WTC11 (cell line): ENCODE data around the gene NFIA. TPM values are rescaled to one million over a fixed set of nuclear protein-coding genes. Genes with fewer than 3 reads are reported as not detected.

Experiments used
- ATAC-seq: fragments of 200-7000 bp; cut with Tn5 transposase; 2 replicates; pipeline ENCODE4 v1.10.0; 2021; ENCODE audit warnings: mild to moderate bottlenecking, moderate library complexity
- CTCF ChIA-PET: fragments of 300-600 bp; sonication (Branson Sonifier 250); formaldehyde crosslinking; loops from one replicate; lab custom pipeline; 2021; ENCODE audit warnings: antibody characterized with exemption; lab: Charles Lee
- POLR2A ChIA-PET: fragments of 350-600 bp; sonication (Branson Sonifier 250); formaldehyde crosslinking; loops from one replicate; lab custom pipeline; 2021; ENCODE audit warnings: antibody characterized with exemption; lab: Charles Lee
- DNase-seq: peaks from one replicate; pipeline ENCODE4 v3.0.0; 2021; ENCODE audit warnings: low spot score
- H3K27ac Mint-ChIP-seq: 2 replicates; pipeline ENCODE4 v1.8.0; 2021; ENCODE audit warnings: mixed read lengths
- H3K27me3 Mint-ChIP-seq: 2 replicates; pipeline ENCODE4 v1.8.0; 2021; ENCODE audit warnings: low read depth, mild to moderate bottlenecking, moderate library complexity, mixed read lengths
- H3K36me3 Mint-ChIP-seq: 2 replicates; pipeline ENCODE4 v1.8.0; 2021; ENCODE audit warnings: mixed read lengths
- H3K4me1 Mint-ChIP-seq: 2 replicates; pipeline ENCODE4 v1.8.0; 2022; ENCODE audit warnings: mixed read lengths
- H3K4me3 Mint-ChIP-seq: 2 replicates; pipeline ENCODE4 v1.8.0; 2021; ENCODE audit warnings: mild to moderate bottlenecking, moderate library complexity, mixed read lengths
- H3K9me3 Mint-ChIP-seq: 2 replicates; pipeline ENCODE4 v1.8.0; 2021; ENCODE audit warnings: mixed read lengths
- CBFB ChIP-seq: sonication (generic); formaldehyde crosslinking; IDR thresholded peaks from 2 replicates; pipeline ENCODE4 v1.8.1; 2022; ENCODE audit warnings: mild to moderate bottlenecking, low read depth, missing genetic modification reagents
- E2F4 ChIP-seq: sonication (generic); formaldehyde crosslinking; IDR thresholded peaks from 2 replicates; pipeline ENCODE4 v1.8.1; 2022; ENCODE audit warnings: low read depth, mild to moderate bottlenecking, moderate library complexity, missing genetic modification reagents, borderline replicate concordance
- EMX1 ChIP-seq: fragments of 250-450 bp; sonication (Bioruptor Pico); IDR thresholded peaks from 2 replicates; pipeline ENCODE4 v1.8.0; 2021; ENCODE audit warnings: mild to moderate bottlenecking
- ERG ChIP-seq: fragments of 250-450 bp; sonication (Bioruptor Pico); IDR thresholded peaks from 2 replicates; pipeline ENCODE4 v1.8.0; 2021; ENCODE audit warnings: mild to moderate bottlenecking
- FOXJ3 ChIP-seq: sonication (generic); formaldehyde crosslinking; IDR thresholded peaks from 2 replicates; pipeline ENCODE4 v1.9.0; 2021; ENCODE audit warnings: missing genetic modification reagents, mild to moderate bottlenecking, borderline replicate concordance
- GABPB1 ChIP-seq: sonication (generic); formaldehyde crosslinking; IDR thresholded peaks from 2 replicates; pipeline ENCODE4 v1.8.1; 2023; ENCODE audit warnings: mild to moderate bottlenecking, missing genetic modification reagents
- GRHL2 ChIP-seq: fragments of 250-450 bp; sonication (Bioruptor Pico); IDR thresholded peaks from 2 replicates; pipeline ENCODE4 v1.8.0; 2022; ENCODE audit warnings: mild to moderate bottlenecking, moderate library complexity; ENCODE audit not compliant: insufficient replicate concordance, severe bottlenecking
- HMGA2 ChIP-seq: fragments of 250-450 bp; sonication (Bioruptor Pico); IDR thresholded peaks from 2 replicates; pipeline ENCODE4 v1.4.0; 2021; ENCODE audit warnings: mild to moderate bottlenecking, moderate library complexity
- IRF2 ChIP-seq: sonication (generic); formaldehyde crosslinking; IDR thresholded peaks from 2 replicates; pipeline ENCODE4 v1.8.0; 2022; ENCODE audit warnings: low read depth, missing genetic modification reagents, borderline replicate concordance
- NFATC4 ChIP-seq: fragments of 250-450 bp; sonication (Bioruptor Pico); IDR thresholded peaks from 2 replicates; pipeline ENCODE4 v1.9.0; 2021; ENCODE audit warnings: mild to moderate bottlenecking
- NR3C1 ChIP-seq: sonication (generic); formaldehyde crosslinking; conservative IDR thresholded peaks from 2 replicates; pipeline ENCODE4 v1.8.1; 2023; ENCODE audit warnings: low read depth, mild to moderate bottlenecking, missing genetic modification reagents
- OVOL2 ChIP-seq: fragments of 250-450 bp; sonication (Bioruptor Pico); IDR thresholded peaks from 2 replicates; pipeline ENCODE4 v1.9.0; 2021; ENCODE audit warnings: mild to moderate bottlenecking, borderline replicate concordance
- RELA ChIP-seq: sonication (generic); formaldehyde crosslinking; IDR thresholded peaks from 2 replicates; pipeline ENCODE4 v1.8.1; 2022; ENCODE audit warnings: missing genetic modification reagents, mild to moderate bottlenecking, borderline replicate concordance
- TEAD4 ChIP-seq: sonication (generic); formaldehyde crosslinking; IDR thresholded peaks from 2 replicates; pipeline ENCODE4 v1.8.0; 2022; ENCODE audit warnings: mild to moderate bottlenecking, missing genetic modification reagents
- ZMAT4 ChIP-seq: fragments of 250-450 bp; sonication (Bioruptor Pico); IDR thresholded peaks from 2 replicates; pipeline ENCODE4 v1.9.0; 2021; ENCODE audit warnings: mild to moderate bottlenecking
- ZNF232 ChIP-seq: sonication (generic); formaldehyde crosslinking; IDR thresholded peaks from 2 replicates; pipeline ENCODE4 v1.8.0; 2022; ENCODE audit warnings: mild to moderate bottlenecking, missing genetic modification reagents
- ZNF671 ChIP-seq: fragments of 250-450 bp; sonication (Bioruptor Pico); IDR thresholded peaks from 2 replicates; pipeline ENCODE4 v1.8.0; 2021; ENCODE audit warnings: mild to moderate bottlenecking
- total RNA-seq: library from RNA; stranded (reverse); gene quantifications from 3 replicates; pipeline ENCODE4 v1.2.3, GENCODE V29; 2021
- TF ChIP-seq, protein P1 (sequence below): fragments of 250-450 bp; sonication (Bioruptor Pico); IDR thresholded peaks from 2 replicates; pipeline ENCODE4 v1.9.0; 2021; ENCODE audit warnings: mild to moderate bottlenecking
- TF ChIP-seq, protein P2 (sequence below): fragments of 250-450 bp; sonication (Bioruptor Pico); IDR thresholded peaks from 2 replicates; pipeline ENCODE4 v1.9.0; 2021; ENCODE audit warnings: mild to moderate bottlenecking, borderline replicate concordance

The NFIA gene
- total RNA-seq, 1 experiment from 2014 or later = 16.7 TPM

GRCh38 chr1:61393575-61393974 lies 311.2 kb downstream of the NFIA start:
- POLR2A ChIA-PET = no interaction called here
- no peak for ATAC-seq
- H3K9me3 Mint-ChIP-seq = peaks cover 12% of the 10 kb centered on the region

DNA sequence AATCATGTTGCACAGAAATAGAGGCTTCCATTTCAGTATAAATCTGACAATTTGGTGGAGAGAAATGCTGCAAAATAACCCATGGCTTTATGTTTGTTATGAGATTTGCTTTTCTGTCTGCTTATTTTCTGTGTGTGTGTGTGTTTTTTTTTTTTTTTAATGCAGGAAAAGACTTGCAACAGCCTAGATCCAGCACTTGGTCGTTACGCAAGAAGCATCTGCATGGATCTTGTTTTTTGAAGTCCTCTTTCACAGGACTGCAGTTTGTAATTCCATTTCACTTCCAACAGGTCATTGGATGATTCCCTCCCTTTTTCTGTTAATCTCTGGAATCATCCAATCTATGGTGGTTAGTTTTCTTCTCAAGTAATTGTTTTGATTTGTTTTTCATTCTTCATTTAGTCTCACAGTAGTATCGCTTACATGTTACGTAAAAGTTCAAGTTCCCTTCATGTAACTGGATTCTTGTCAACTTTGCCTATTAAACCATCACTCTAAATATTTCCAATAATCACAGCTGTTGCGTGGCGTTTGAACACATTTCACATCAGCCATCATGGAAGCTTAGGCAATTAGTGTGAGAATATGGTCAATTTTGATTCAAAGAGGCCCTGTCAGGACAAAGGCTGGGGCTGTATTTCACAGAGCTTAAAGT lies 312.9 kb downstream of the NFIA start:
- POLR2A ChIA-PET = no interaction called here
- TF ChIP-seq HMGA2 (CRISPR knock-in tag) (no peak), ZMAT4 (CRISPR knock-in tag) (no peak), EMX1 (CRISPR knock-in tag) (no peak), NFATC4 (no peak), GABPB1 (no peak), GRHL2 (CRISPR knock-in tag) (no peak), FOXJ3 (no peak), OVOL2 (CRISPR knock-in tag) (no peak), NR3C1 (CRISPR knock-in tag) (no peak), TEAD4 (CRISPR knock-in tag) (no peak), RELA (CRISPR knock-in tag) (no peak), IRF2 (CRISPR knock-in tag) (no peak)
- TF ChIP-seq, protein P1, sequence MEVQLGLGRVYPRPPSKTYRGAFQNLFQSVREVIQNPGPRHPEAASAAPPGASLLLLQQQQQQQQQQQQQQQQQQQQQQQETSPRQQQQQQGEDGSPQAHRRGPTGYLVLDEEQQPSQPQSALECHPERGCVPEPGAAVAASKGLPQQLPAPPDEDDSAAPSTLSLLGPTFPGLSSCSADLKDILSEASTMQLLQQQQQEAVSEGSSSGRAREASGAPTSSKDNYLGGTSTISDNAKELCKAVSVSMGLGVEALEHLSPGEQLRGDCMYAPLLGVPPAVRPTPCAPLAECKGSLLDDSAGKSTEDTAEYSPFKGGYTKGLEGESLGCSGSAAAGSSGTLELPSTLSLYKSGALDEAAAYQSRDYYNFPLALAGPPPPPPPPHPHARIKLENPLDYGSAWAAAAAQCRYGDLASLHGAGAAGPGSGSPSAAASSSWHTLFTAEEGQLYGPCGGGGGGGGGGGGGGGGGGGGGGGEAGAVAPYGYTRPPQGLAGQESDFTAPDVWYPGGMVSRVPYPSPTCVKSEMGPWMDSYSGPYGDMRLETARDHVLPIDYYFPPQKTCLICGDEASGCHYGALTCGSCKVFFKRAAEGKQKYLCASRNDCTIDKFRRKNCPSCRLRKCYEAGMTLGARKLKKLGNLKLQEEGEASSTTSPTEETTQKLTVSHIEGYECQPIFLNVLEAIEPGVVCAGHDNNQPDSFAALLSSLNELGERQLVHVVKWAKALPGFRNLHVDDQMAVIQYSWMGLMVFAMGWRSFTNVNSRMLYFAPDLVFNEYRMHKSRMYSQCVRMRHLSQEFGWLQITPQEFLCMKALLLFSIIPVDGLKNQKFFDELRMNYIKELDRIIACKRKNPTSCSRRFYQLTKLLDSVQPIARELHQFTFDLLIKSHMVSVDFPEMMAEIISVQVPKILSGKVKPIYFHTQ (CRISPR knock-in tag) = no peak
- TF ChIP-seq, protein P2, sequence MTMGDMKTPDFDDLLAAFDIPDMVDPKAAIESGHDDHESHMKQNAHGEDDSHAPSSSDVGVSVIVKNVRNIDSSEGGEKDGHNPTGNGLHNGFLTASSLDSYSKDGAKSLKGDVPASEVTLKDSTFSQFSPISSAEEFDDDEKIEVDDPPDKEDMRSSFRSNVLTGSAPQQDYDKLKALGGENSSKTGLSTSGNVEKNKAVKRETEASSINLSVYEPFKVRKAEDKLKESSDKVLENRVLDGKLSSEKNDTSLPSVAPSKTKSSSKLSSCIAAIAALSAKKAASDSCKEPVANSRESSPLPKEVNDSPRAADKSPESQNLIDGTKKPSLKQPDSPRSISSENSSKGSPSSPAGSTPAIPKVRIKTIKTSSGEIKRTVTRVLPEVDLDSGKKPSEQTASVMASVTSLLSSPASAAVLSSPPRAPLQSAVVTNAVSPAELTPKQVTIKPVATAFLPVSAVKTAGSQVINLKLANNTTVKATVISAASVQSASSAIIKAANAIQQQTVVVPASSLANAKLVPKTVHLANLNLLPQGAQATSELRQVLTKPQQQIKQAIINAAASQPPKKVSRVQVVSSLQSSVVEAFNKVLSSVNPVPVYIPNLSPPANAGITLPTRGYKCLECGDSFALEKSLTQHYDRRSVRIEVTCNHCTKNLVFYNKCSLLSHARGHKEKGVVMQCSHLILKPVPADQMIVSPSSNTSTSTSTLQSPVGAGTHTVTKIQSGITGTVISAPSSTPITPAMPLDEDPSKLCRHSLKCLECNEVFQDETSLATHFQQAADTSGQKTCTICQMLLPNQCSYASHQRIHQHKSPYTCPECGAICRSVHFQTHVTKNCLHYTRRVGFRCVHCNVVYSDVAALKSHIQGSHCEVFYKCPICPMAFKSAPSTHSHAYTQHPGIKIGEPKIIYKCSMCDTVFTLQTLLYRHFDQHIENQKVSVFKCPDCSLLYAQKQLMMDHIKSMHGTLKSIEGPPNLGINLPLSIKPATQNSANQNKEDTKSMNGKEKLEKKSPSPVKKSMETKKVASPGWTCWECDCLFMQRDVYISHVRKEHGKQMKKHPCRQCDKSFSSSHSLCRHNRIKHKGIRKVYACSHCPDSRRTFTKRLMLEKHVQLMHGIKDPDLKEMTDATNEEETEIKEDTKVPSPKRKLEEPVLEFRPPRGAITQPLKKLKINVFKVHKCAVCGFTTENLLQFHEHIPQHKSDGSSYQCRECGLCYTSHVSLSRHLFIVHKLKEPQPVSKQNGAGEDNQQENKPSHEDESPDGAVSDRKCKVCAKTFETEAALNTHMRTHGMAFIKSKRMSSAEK (CRISPR knock-in tag) = no peak
- no peaks in the 10 kb centered on the region for H3K9me3 Mint-ChIP-seq
- CTCF ChIA-PET = no interaction called here
- no peak for ATAC-seq
- no peak overlapping the region for H3K4me3 Mint-ChIP-seq
- H3K27me3 Mint-ChIP-seq = peaks cover 21% of the 10 kb centered on the region
- no peak for DNase-seq
- H3K27ac Mint-ChIP-seq = no peak overlapping the region
- H3K4me1 Mint-ChIP-seq = peaks cover 5% of the 10 kb centered on the region
- H3K36me3 Mint-ChIP-seq = no peaks in the 10 kb centered on the region

More at GRCh38 chr1:61393575-61393974, 311.2 kb downstream of the NFIA start:
- H3K4me1 Mint-ChIP-seq = peaks cover 3% of the 10 kb centered on the region
- no peak overlapping the region for H3K27ac Mint-ChIP-seq
- no peak overlapping the region for H3K4me3 Mint-ChIP-seq
- CTCF ChIA-PET = no interaction called here
- DNase-seq = no peak
- TF ChIP-seq ZNF232 (no peak), ZNF671 (CRISPR knock-in tag) (no peak), E2F4 (CRISPR knock-in tag) (no peak), ERG (CRISPR knock-in tag) (no peak), CBFB (no peak)
- TF ChIP-seq, all 79 proteins: peak for 0
- Mint-ChIP-seq H3K36me3 (peaks cover 16% of the 10 kb centered on the region), H3K27me3 (peaks cover 28% of the 10 kb centered on the region)
